Mesenchymal stem cell (in vitro differentiated cells and primary cell): ENCODE measurements around the gene ZNF189.

Experiments used
- DNase-seq: peaks from one replicate; pipeline ENCODE4 v3.0.0-alpha.2; 2013
- H2AFZ ChIP-seq: one replicate; pipeline ENCODE4 v1.6.1; 2013; ENCODE audit warnings: low read depth, mild to moderate bottlenecking, control low read depth, inconsistent platforms, low read length, moderate library complexity
- H2AK5ac ChIP-seq: 2 replicates; pipeline ENCODE4 v1.6.1; 2013; ENCODE audit warnings: low read length, moderate library complexity, mild to moderate bottlenecking, inconsistent platforms; ENCODE audit not compliant: severe bottlenecking
- H2BK120ac ChIP-seq: one replicate; pipeline ENCODE4 v1.6.1; 2013; ENCODE audit warnings: low read depth, mild to moderate bottlenecking, inconsistent platforms, low read length, moderate library complexity
- H2BK12ac ChIP-seq, 2 experiments: one replicate each; pipeline ENCODE4 v1.6.1; 2013; ENCODE audit warnings: inconsistent platforms in 2 of 2, low read length in 2 of 2, mild to moderate bottlenecking in 2 of 2, moderate library complexity in 2 of 2, control low read depth in 1 of 2
- H2BK15ac ChIP-seq: one replicate; pipeline ENCODE4 v1.6.1; 2013; ENCODE audit warnings: mild to moderate bottlenecking, low read depth, inconsistent platforms; ENCODE audit not compliant: poor library complexity, severe bottlenecking
- H2BK5ac ChIP-seq: 2 replicates; pipeline ENCODE4 v1.6.1; 2013; ENCODE audit warnings: low read depth, mild to moderate bottlenecking, low read length, control low read depth, inconsistent platforms; ENCODE audit not compliant: poor library complexity, severe bottlenecking
- H3K14ac ChIP-seq, 2 experiments: one replicate each; pipeline ENCODE4 v1.6.1; 2013; ENCODE audit warnings: inconsistent platforms in 2 of 2, low read length in 2 of 2, control low read depth in 1 of 2, mild to moderate bottlenecking in 1 of 2, moderate library complexity in 1 of 2
- H3K18ac ChIP-seq, 2 experiments: one replicate each; pipeline ENCODE4 v1.6.1; 2013; ENCODE audit warnings: inconsistent platforms in 2 of 2, low read length in 2 of 2, control low read depth in 1 of 2, low read depth in 1 of 2, mild to moderate bottlenecking in 1 of 2
- H3K23ac ChIP-seq, 2 experiments: one replicate each; pipeline ENCODE4 v1.6.1; 2013; ENCODE audit warnings: inconsistent platforms in 2 of 2, low read length in 2 of 2, mild to moderate bottlenecking in 2 of 2, moderate library complexity in 2 of 2, control low read depth in 1 of 2
- H3K27ac ChIP-seq: 2 replicates; pipeline ENCODE4 v1.5.1; 2013; ENCODE audit warnings: mild to moderate bottlenecking, moderate library complexity, low read length, control low read depth, inconsistent platforms; ENCODE audit not compliant: poor library complexity, severe bottlenecking
- H3K27me3 ChIP-seq, 2 experiments: 2 replicates each; pipeline versions ENCODE4 v1.6.1 to v1.7.0; 2013; ENCODE audit warnings: low read length in 2 of 2, mild to moderate bottlenecking in 2 of 2, moderate library complexity in 2 of 2, control low read depth in 1 of 2, inconsistent platforms in 1 of 2; ENCODE audit not compliant: control insufficient read depth in 1 of 2, insufficient read depth in 1 of 2
- H3K36me3 ChIP-seq, 2 experiments: 2 replicates each; pipeline versions ENCODE4 v1.6.1 to v1.7.0; 2013; ENCODE audit warnings: low read length in 2 of 2, control low read depth in 1 of 2, inconsistent platforms in 1 of 2, low read depth in 1 of 2, mild to moderate bottlenecking in 1 of 2; ENCODE audit not compliant: insufficient read depth in 2 of 2, control insufficient read depth in 1 of 2
- H3K4ac ChIP-seq, 2 experiments: one replicate each; pipeline ENCODE4 v1.6.1; 2013; ENCODE audit warnings: inconsistent platforms in 2 of 2, low read length in 2 of 2, mild to moderate bottlenecking in 2 of 2, moderate library complexity in 2 of 2, control low read depth in 1 of 2, low read depth in 1 of 2
- H3K4me1 ChIP-seq: 2 replicates; pipeline ENCODE4 v1.6.1; 2013; ENCODE audit warnings: low read depth, low read length, control low read depth; ENCODE audit not compliant: control insufficient read depth, insufficient read depth
- H3K4me2 ChIP-seq: 2 replicates; pipeline ENCODE4 v1.6.1; 2013; ENCODE audit warnings: low read length, mild to moderate bottlenecking, inconsistent platforms; ENCODE audit not compliant: poor library complexity, severe bottlenecking
- H3K4me3 ChIP-seq, 2 experiments: 2 replicates each; pipeline versions ENCODE4 v1.5.1 to v1.7.0; 2013; ENCODE audit warnings: low read length in 2 of 2, mild to moderate bottlenecking in 2 of 2, control low read depth in 1 of 2, low read depth in 1 of 2; ENCODE audit not compliant: insufficient read depth in 1 of 2
- H3K79me1 ChIP-seq: replicated peaks from 2 replicates; pipeline ENCODE4 v1.6.1; 2013; ENCODE audit warnings: mild to moderate bottlenecking, control low read depth, low read length, inconsistent platforms; ENCODE audit not compliant: poor library complexity, severe bottlenecking
- H3K9ac ChIP-seq: 2 replicates; pipeline ENCODE4 v1.7.0; 2013; ENCODE audit warnings: mild to moderate bottlenecking, low read length, moderate library complexity
- H3K9me3 ChIP-seq: 2 replicates; pipeline ENCODE4 v1.7.0; 2013; ENCODE audit warnings: mild to moderate bottlenecking, low read length; ENCODE audit not compliant: control insufficient read depth
- H4K8ac ChIP-seq: one replicate; pipeline ENCODE4 v1.6.1; 2013; ENCODE audit warnings: inconsistent platforms, mild to moderate bottlenecking, low read length, moderate library complexity
- H4K91ac ChIP-seq: one replicate; pipeline ENCODE4 v1.6.1; 2013; ENCODE audit warnings: mild to moderate bottlenecking, low read length, inconsistent platforms
- WGBS: methylation state at CpG from one replicate; pipeline ENCODE4 v1.1.7; 2013; ENCODE audit warnings: mixed read lengths; 5-methylcytosine and 5-hydroxymethylcytosine counted together

The ZNF189 gene

GRCh38 chr9:101449071-101449721 lies 50.5 kb downstream of the ZNF189 start:
- no peak overlapping the region for H2AK5ac ChIP-seq
- H3K36me3 ChIP-seq = no peaks in the 10 kb centered on the region
- peak overlapping the region; percentile 49 for H2BK120ac ChIP-seq
- H3K4me2 ChIP-seq = peak overlapping the region; percentile 95
- no peaks in the 10 kb centered on the region for H3K9me3 ChIP-seq
- 4% methylated on average over 34 of the region's 40 CpGs for WGBS
- H3K4me3 ChIP-seq = peak overlapping the region; percentile 70 to 80
- peak overlapping the region; percentile 68 for H2AFZ ChIP-seq
- peak overlapping the region; percentile 75 for H3K9ac ChIP-seq
- no peak overlapping the region for H3K23ac ChIP-seq
- H4K8ac ChIP-seq = peak overlapping the region; percentile 49
- H3K18ac ChIP-seq = peak overlapping the region in 1 of 2 experiments; percentile 33
- H2BK12ac ChIP-seq = no peak overlapping the region
- DNase-seq = peak; percentile 70
- no peak overlapping the region for H4K91ac ChIP-seq
- peaks cover 7 to 18% of the 10 kb centered on the region in 2 experiments for H3K27me3 ChIP-seq
- peak overlapping the region; percentile 37 for H3K27ac ChIP-seq
- H3K4me1 ChIP-seq = peaks cover 2% of the 10 kb centered on the region
- peak overlapping the region in 1 of 2 experiments; percentile 87 for H3K14ac ChIP-seq
- no peaks in the 10 kb centered on the region for H3K79me1 ChIP-seq
- H3K4ac ChIP-seq = peak overlapping the region in 1 of 2 experiments; percentile 3
- H2BK5ac ChIP-seq = no peak overlapping the region
- no peak overlapping the region for H2BK15ac ChIP-seq

GRCh38 chr9:101450931-101451330 lies 52.3 kb downstream of the ZNF189 start:
- Histone ChIP-seq H3K79me1 (no peaks in the 10 kb centered on the region), H4K8ac (no peak overlapping the region), H3K36me3 (no peaks in the 10 kb centered on the region), H3K27ac (no peak overlapping the region), H3K18ac (no peak overlapping the region), H3K4ac (no peak overlapping the region), H2BK12ac (no peak overlapping the region), H2BK15ac (no peak overlapping the region), H3K9ac (no peak overlapping the region), H2AK5ac (no peak overlapping the region), H2BK5ac (no peak overlapping the region), H3K4me1 (peaks cover 4% of the 10 kb centered on the region), H3K4me2 (no peak overlapping the region), H3K23ac (no peak overlapping the region), H3K9me3 (no peaks in the 10 kb centered on the region), H4K91ac (no peak overlapping the region), H2BK120ac (no peak overlapping the region), H3K14ac (no peak overlapping the region), H3K27me3 (peaks cover 4 to 14% of the 10 kb centered on the region in 2 experiments), H2AFZ (no peak overlapping the region), H3K4me3 (no peak overlapping the region)
- DNase-seq = no peak
- WGBS = 68% methylated on average over 4 of the region's 4 CpGs

GRCh38 chr9:101451498-101451897 lies 52.8 kb downstream of the ZNF189 start:
- no peak overlapping the region for H3K23ac ChIP-seq
- no peak overlapping the region for H2BK15ac ChIP-seq
- H4K8ac ChIP-seq = no peak overlapping the region
- no peak overlapping the region for H3K14ac ChIP-seq
- no peak overlapping the region for H2AK5ac ChIP-seq
- no peaks in the 10 kb centered on the region for H3K79me1 ChIP-seq
- no peak overlapping the region for H3K4me2 ChIP-seq
- no peak overlapping the region for H4K91ac ChIP-seq
- H3K9ac ChIP-seq = no peak overlapping the region
- no peaks in the 10 kb centered on the region for H3K9me3 ChIP-seq
- H2BK5ac ChIP-seq = no peak overlapping the region
- H3K4me1 ChIP-seq = peaks cover 4% of the 10 kb centered on the region
- no peak overlapping the region for H3K18ac ChIP-seq
- no peak for DNase-seq
- WGBS = 92% methylated on average over 4 of the region's 4 CpGs
- H3K36me3 ChIP-seq = no peaks in the 10 kb centered on the region
- no peak overlapping the region for H3K4me3 ChIP-seq
- H2BK120ac ChIP-seq = no peak overlapping the region
- peaks cover 4 to 14% of the 10 kb centered on the region in 2 experiments for H3K27me3 ChIP-seq
- H2AFZ ChIP-seq = no peak overlapping the region
- no peak overlapping the region for H3K27ac ChIP-seq
- H2BK12ac ChIP-seq = no peak overlapping the region
- no peak overlapping the region for H3K4ac ChIP-seq

GRCh38 chr9:101453776-101454570 lies 55.3 kb downstream of the ZNF189 start:
- Histone ChIP-seq H3K18ac (no peak overlapping the region), H3K9me3 (no peaks in the 10 kb centered on the region), H3K4me2 (no peak overlapping the region), H3K79me1 (no peaks in the 10 kb centered on the region), H2BK12ac (no peak overlapping the region), H3K9ac (no peak overlapping the region), H3K14ac (no peak overlapping the region), H3K23ac (no peak overlapping the region), H2BK15ac (no peak overlapping the region), H3K4ac (no peak overlapping the region), H2AK5ac (no peak overlapping the region), H3K4me3 (no peak overlapping the region), H4K8ac (no peak overlapping the region), H3K27ac (peak overlapping the region; percentile 59), H3K36me3 (no peaks in the 10 kb centered on the region), H3K4me1 (peaks cover 4% of the 10 kb centered on the region), H2BK5ac (no peak overlapping the region), H2AFZ (no peak overlapping the region), H3K27me3 (peaks cover 0 to 20% of the 10 kb centered on the region in 2 experiments), H2BK120ac (no peak overlapping the region), H4K91ac (no peak overlapping the region)
- no peak for DNase-seq
- 79% methylated on average over 4 of the region's 4 CpGs for WGBS
